Measurements from ENCODE around the gene HELZ.

Gene HELZ

DNA sequence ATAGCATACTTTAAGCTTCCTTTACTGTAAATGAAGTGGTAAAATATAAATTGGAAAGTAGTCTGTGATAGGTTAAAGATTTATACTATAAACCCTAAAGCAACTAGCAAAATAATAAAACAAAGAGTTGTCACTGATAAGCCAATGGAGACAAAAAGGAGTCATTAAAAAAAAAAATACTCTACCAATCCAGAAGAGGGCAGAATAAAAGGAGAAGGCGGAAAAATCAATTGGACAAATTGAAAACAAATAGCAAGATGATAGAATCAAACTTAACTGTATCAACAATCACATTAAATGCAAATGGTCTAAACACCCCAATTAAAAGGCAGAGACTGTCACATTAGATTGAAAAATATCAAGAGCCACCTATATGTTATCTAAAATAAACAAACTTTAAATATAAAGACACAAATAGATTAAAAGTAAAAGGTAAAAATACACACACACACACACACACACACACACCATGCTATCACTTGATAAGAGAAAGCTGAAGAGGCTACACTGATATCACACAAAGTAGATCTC lies 128.9 kb downstream of the HELZ start:
- no peak for TF ChIP-seq GATA3 (IDR thresholded peaks at IDR 0.05; ENCODE audit: low read depth, low read length)
- TF ChIP-seq GATA2 (IDR thresholded peaks at IDR 0.05; ENCODE audit: low read depth, low read length) = no peak

DNA sequence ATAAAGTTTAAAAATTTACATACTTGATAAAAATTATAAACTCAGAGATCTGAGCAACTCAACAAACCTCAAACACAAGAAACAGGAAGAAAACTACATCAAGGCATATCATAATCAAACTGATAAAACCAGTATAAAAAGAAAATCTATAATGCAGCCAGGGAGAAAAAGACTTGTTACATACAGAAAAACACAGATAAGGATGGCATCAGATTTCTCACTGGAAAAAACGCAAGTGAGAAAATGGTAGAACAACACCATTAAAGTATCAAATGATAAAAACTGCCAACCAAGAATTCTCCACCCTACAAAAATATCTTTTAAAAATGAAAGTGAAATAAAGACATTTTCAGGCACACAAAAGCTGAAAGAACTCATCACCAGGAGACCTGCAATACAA lies 129.6 kb downstream of the HELZ start:
- no peak for TF ChIP-seq GATA2 (IDR thresholded peaks at IDR 0.05; ENCODE audit: low read depth, low read length)
- TF ChIP-seq GATA3 (IDR thresholded peaks at IDR 0.05; ENCODE audit: low read depth, low read length) = no peak; the same call in 1 of the 2 replicates

DNA sequence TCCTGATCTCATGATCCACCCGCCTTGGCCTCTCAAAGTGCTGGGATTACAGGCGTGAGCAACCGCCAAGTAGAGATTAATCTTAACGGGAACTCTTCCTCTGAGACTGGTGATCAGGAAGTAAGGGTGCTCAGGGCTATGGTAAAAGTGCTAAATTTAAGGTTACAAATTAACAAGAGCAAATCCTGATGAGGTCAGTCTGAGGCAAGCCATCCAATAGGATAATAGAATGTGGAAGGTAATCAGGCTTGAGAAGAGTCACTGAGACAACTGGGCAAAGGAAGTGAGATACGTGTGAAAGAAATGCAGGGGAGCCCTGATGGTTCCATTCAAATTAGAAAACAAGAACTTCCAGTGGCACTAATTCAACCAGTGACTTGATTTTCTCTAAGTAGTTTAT lies 131.5 kb downstream of the HELZ start:
- TF ChIP-seq GATA3 (IDR thresholded peaks at IDR 0.05; ENCODE audit: low read depth, low read length) (no peak), GATA2 (IDR thresholded peaks at IDR 0.05; ENCODE audit: low read depth, low read length) (no peak)

DNA sequence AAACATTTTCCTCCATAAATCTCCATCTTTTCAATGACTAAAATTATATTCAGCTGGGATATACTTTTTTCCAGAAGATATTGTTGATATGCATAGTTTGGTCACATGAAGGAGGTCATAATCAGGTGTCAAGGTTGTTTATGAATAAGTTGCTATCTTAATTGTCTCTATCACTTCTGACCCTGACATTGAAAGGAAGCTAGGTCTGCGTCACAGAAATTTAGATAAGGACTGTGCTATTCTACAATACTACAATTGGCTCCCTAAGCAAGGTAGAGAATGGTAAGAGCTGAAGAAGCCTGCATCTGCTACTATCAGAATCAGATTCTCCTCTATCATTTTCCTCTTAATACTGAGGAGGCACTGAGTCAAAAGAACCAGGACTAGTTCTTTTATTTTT lies 133.2 kb downstream of the HELZ start:
- TF ChIP-seq GATA3 (IDR thresholded peaks at IDR 0.05; ENCODE audit: low read depth, low read length) (no peak), GATA2 (IDR thresholded peaks at IDR 0.05; ENCODE audit: low read depth, low read length) (no peak)

DNA sequence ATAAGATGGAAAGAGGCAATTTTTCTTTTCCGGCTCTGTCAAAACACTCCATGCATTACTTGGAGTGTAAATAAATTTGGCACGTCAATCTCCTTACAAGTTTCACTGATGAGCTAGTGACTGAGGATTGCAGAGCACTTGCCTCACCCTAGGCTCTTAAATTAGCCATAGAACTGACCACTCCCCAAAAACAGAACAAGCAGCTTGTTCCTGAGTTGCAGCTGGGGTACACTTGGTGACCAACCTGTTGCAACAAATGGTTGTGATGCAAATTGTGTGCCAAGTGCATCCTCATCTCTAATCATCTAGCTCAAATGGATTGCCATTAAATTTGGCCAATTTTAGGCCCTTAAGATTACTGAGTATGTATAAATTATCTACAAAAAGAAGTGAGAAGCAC lies 133.7 kb downstream of the HELZ start:
- TF ChIP-seq GATA2 (IDR thresholded peaks at IDR 0.05; ENCODE audit: low read depth, low read length) (no peak), GATA3 (IDR thresholded peaks at IDR 0.05; ENCODE audit: low read depth, low read length) (no peak)

DNA sequence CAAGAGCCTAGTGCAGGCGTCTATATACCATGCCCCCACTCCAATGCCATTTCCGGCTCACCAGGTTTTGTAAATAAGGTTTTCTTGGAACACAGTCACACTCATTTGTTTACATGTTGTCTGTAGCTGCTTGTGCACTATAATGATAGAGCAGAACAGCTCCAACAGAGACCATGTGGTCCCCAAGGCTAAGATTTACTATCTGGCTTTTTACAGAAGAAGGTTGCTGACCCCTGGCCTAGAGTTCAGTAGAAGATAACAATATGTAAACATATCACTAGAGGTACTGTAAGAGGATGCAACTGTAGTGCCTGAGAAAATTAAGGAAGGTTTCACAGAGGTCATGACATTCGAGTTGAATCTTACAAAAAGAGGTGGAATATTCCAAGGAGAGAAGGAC lies 134.4 kb downstream of the HELZ start:
- no peak for TF ChIP-seq GATA2 (IDR thresholded peaks at IDR 0.05; ENCODE audit: low read depth, low read length)
- TF ChIP-seq GATA3 (IDR thresholded peaks at IDR 0.05; ENCODE audit: low read depth, low read length) = no peak

DNA sequence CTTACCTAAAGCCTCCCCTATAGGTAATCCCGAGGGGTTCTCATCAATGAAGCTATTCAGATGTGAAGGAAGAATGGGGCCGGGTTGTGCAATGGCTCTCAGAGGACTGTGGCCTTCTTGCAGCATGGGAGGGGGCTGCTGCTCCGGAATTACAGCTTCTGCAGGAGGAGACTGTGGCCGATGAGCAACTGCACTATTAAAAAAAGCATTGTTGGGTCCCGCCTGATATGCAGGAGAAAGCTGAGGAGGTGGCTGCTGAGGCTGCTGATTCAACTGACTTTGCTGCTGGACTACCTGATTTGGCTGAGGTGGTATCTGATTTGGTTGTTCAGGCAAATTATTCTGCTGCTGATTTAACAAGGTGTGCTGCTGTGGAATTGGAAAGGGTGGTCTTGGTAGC lies 135.9 kb downstream of the HELZ start:
- TF ChIP-seq GATA3 (IDR thresholded peaks at IDR 0.05; ENCODE audit: low read depth, low read length) (no peak), GATA2 (IDR thresholded peaks at IDR 0.05; ENCODE audit: low read depth, low read length) (no peak)

DNA sequence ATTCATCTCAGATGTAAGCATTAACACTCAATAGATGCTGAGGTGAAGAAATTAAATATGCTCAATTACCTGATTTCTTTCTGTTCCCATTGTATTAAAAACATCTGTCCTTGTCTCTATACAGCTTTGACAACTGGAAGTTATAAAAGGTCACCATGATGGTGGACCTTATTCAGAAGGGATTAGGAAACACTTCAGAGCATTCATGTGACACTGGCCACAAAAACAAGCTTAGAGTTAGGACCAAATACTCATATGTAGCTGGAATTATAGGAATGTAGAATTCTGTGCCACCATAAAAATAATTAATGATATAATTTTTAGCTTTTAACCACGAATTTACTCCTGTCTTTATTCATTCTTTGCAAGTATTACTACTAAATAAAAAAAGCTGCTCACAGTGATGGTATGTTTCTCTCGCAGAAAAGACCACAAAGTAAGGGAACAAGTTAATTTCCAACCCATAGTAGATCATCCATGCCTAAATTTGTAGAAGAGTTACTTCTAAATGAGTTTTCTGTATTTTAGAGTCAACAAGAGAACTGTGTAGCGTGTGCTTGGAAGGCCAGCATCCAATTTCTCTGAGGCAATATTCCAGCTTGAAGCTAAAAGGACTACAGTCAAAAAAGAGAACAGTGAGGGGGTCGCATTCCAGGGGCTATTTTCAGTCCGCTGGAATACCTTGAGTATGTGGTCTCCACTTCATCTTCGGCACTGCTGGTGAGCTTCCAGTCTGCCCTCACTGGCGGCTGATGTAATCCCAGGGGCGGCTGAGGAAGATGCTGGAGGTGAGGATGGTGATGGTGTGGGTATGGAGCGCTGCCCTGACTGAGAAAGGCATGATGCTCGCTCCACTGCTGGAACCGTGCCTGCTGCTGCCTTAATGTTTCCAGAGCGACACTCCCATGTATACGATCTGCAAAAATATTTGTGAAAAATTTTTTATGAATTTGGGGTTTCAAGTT lies 136.9 kb downstream of the HELZ start:
- TF ChIP-seq GATA2 (IDR thresholded peaks at IDR 0.05; ENCODE audit: low read depth, low read length) (no peak), GATA3 (IDR thresholded peaks at IDR 0.05; ENCODE audit: low read depth, low read length) (no peak)

DNA sequence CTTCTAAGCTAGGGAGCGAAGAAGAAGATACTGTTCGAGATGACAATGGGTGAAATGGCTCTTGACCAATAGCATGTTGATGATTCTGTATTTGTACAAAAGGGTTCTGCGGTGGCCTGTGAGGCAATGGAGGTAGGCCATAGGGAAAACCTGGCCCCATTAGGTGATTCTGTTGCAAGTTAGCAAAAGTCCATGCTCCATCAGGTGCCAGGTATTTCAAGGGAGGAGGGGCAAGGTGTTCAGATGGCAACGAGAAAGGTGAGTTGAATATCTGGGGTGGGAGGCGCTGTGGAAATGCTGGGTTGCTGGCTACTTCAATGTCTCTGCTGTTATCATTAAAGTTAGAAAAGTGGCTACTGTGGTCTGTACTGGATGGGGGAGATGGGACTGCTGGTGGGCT lies 137.8 kb downstream of the HELZ start:
- TF ChIP-seq GATA3 (IDR thresholded peaks at IDR 0.05; ENCODE audit: low read depth, low read length) (no peak), GATA2 (IDR thresholded peaks at IDR 0.05; ENCODE audit: low read depth, low read length) (no peak)

DNA sequence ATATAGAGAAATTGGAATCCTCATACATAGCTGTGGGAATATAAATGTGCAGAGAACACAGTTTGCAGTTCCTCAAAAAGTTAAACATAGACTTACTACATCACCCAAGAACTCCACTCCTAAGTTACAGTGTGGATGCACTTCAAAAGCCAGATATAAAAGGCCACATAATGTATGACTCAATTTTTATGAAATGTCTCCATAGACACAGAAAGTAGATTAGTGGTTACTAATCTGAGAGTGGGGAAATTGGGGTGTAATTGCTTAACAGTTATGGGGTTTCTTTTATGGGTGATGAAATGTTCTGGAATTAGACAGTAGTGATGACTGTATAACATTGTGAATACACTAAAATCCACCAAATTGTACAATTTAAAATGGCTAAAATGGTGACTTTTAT lies 139.8 kb downstream of the HELZ start:
- TF ChIP-seq GATA2 (IDR thresholded peaks at IDR 0.05; ENCODE audit: low read depth, low read length) = no peak
- TF ChIP-seq GATA3 (IDR thresholded peaks at IDR 0.05; ENCODE audit: low read depth, low read length) = no peak

DNA sequence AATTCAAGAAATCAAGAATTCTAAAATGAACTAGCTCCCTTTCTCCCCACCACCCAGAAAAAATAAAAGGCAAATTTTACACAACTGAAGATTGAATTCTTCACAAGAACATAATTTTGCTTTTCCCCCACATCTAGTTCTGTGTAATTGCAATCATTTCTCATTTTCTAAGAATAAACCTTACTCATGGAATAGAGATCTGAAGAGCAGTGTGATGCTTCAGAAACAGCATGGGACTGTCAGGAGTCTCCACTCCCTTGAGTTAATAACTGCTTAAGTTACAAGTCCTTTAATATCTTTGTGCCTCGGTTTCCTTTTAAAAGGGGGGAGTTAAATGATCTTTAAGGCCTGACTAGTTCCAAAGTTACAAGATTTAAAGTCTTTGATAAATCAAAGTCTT lies 147.0 kb downstream of the HELZ start:
- no peak for TF ChIP-seq GATA2 (IDR thresholded peaks at IDR 0.05; ENCODE audit: low read depth, low read length)
- TF ChIP-seq GATA3 (IDR thresholded peaks at IDR 0.05; ENCODE audit: low read depth, low read length) = no peak

DNA sequence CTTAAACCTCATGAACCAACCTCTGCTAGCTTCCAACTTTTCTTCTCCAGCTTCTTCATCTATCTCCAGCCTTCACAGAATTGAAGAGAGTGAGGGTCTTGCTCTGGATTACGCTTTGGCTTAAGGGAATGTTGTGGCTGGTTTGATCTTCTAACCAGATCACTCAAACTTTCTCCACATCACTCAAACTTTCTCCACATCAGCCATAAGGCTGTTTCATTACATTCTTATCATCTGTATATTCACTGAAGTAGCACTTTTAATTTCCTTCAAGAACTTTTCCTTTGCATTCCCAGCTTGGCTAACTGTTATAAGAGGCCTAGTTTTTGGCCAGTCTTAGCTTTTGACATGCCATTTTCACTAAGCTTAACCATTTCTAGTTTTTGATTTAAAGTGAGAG lies 148.4 kb downstream of the HELZ start:
- no peak for TF ChIP-seq GATA2 (IDR thresholded peaks at IDR 0.05; ENCODE audit: low read depth, low read length)
- TF ChIP-seq GATA3 (IDR thresholded peaks at IDR 0.05; ENCODE audit: low read depth, low read length) = no peak

DNA sequence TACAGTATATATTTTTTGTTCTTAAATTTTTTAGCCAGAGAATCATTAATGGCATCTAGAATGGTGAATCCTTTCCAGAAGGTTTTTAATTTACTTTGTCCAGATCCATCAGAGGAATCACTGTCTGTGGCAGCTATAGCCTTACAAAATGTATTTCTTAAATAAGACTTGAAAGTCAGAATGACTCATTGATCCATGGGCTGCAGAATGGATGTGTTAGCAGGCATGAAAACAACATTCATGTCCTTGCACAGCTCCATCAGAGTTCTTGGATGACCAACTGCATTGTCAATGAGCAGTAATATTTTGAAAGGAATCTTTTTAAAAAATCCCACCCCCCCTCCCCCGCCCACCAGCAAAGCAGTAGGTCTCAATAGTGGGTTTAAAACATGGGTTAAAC lies 149.2 kb downstream of the HELZ start:
- TF ChIP-seq GATA2 (IDR thresholded peaks at IDR 0.05; ENCODE audit: low read depth, low read length) (no peak), GATA3 (IDR thresholded peaks at IDR 0.05; ENCODE audit: low read depth, low read length) (no peak)

DNA sequence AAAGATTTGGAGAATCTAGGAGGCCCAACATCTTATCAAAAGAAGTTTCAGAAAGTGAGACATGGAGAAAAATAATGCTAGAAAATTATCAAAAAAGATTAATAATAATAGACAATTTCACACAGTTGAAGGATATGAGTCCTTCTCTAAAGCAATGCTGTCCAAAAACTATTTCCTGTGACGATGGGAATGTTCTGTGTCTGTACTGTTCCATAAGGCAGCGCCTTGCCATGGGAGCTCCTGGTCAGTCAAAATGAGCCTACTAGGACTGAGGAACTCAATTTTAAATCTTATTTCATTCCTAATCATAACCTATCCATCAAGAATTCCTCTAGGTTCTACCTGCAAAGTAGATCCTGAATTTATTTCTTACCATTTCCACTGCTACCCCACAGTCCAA lies 151.6 kb downstream of the HELZ start:
- TF ChIP-seq GATA3 (IDR thresholded peaks at IDR 0.05; ENCODE audit: low read depth, low read length) (no peak), GATA2 (IDR thresholded peaks at IDR 0.05; ENCODE audit: low read depth, low read length) (no peak)

DNA sequence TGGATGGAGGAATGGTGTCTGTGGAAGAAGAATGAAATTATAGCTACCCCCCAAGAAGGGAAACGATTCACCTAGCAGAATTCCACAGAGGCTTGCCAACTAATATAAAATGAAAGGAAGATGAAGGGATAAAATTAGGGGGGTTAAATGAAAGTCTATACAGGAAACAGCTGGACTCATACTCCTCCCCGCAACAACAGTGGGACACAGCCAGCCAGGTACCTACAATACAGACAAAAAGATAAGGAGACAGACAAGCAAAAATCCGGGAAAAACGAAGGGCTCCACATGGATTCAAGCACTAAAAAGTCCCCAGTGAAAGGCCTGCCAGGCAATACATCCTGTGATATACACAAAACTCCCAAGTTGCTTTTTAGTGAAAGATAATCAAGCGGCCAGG lies 152.7 kb downstream of the HELZ start:
- TF ChIP-seq GATA3 (IDR thresholded peaks at IDR 0.05; ENCODE audit: low read depth, low read length) (no peak), GATA2 (IDR thresholded peaks at IDR 0.05; ENCODE audit: low read depth, low read length) (no peak)

All from SH-SY5Y (cell line).